Adrenal gland (tissue), 12 donors: Measurements from ENCODE around the gene PSMG4. TPM values are rescaled to one million over a fixed set of nuclear protein-coding genes. Genes with fewer than 3 reads are reported as not detected.

Experiments
- DNase-seq, 7 donors: peaks; one replicate each; pipeline ENCODE4 v3.0.0-alpha.2; 2019 to 2020
- H3K27ac ChIP-seq, 5 donors: fragments of 200-600 bp; sonication (generic) in 4 of 5; 1 replicate in 3 of 5; 2 replicates in 2 of 5; pipeline versions ENCODE4 v1.5.1 to v1.8.0; 2016 to 2020; ENCODE audit warnings: mild to moderate bottlenecking in 1 of 5
- H3K27me3 ChIP-seq: fragments of 200-600 bp; 2 replicates; pipeline ENCODE4 v1.8.0; 2021
- H3K36me3 ChIP-seq, 2 donors: fragments of 200-600 bp; replicated peaks in 1 of 2; 1 replicate in 1 of 2; 2 replicates in 1 of 2; pipeline versions ENCODE4 v1.5.1 to v1.8.0; 2018 to 2022
- H3K4me1 ChIP-seq, 2 donors: fragments of 200-600 bp; replicated peaks in 1 of 2; 1 replicate in 1 of 2; 2 replicates in 1 of 2; pipeline versions ENCODE4 v1.5.1 to v1.8.0; 2018 to 2021
- H3K4me3 ChIP-seq, 4 donors: fragments of 200-600 bp; sonication (generic) in 3 of 4; one replicate each; pipeline ENCODE4 v1.5.1; 2016 to 2018
- H3K9me3 ChIP-seq, 3 donors: fragments of 200-600 bp; sonication (generic) in 1 of 3; replicated peaks in 1 of 3; 1 replicate in 2 of 3; 2 replicates in 1 of 3; pipeline versions ENCODE4 v1.5.1 to v1.8.0; 2016 to 2021
- POLR2A ChIP-seq, 2 donors: fragments of 450-650 bp; IDR thresholded peaks; one replicate each; pipeline ENCODE4 v1.6.1; 2017; ENCODE audit warnings: antibody characterized with exemption in 2 of 2, mild to moderate bottlenecking in 2 of 2, moderate library complexity in 1 of 2
- WGBS, 4 donors: extraction: QIAGEN DNeasy Blood & Tissue Kit in 2 of 4; methylation state at CpG; one replicate each; pipeline versions ENCODE4 v1.1.5 to v1.1.7; 2013 to 2017; 5-methylcytosine and 5-hydroxymethylcytosine counted together
- intact Hi-C, 2 donors: fragments of 100-400 bp; cut with DNase I; formaldehyde crosslinking; loops; one replicate each; pipeline versions ENCODE4 v1.14.1 to v1.15.0; 2022 to 2023
- polyA plus RNA-seq, 3 donors: library from polyadenylated mRNA; stranded (reverse); fragments of 200-250 nt in 2 of 3; fragments of 350-450 nt in 1 of 3; fragmentation: Illumina TruSeq in 1 of 3; extraction: RNeasy Lipid Tissue Mini Kit (QIAGEN cat#74804) in 1 of 3; gene quantifications; one replicate each; pipeline ENCODE4 v1.2.3, GENCODE V29; 2013 to 2014
- total RNA-seq, 9 donors: library from RNA; depleted of rRNA in 4 of 9; stranded (reverse); fragments of >200 nt in 4 of 9; fragments of 120-200 nt in 1 of 9; fragmentation: NEBNext Ultra II Directional in 1 of 9; extraction: Animal tissue kit (Norgen Biotek cat#: 25700) in 1 of 9; gene quantifications; one replicate each; pipeline versions ENCODE4 v1.1.0 to v1.2.4, GENCODE V29; 2013 to 2023
- TF ChIP-seq, protein P1 (sequence below), 6 experiments: fragments of 450-650 bp in 4 of 6; fragments of 200-600 bp in 2 of 6; sonication (generic) in 1 of 6; IDR thresholded peaks; 1 replicate in 5 of 6; 2 replicates in 1 of 6; pipeline versions ENCODE4 v1.5.1 to v1.8.0; 2016 to 2021; ENCODE audit warnings: antibody characterized with exemption in 6 of 6, mild to moderate bottlenecking in 2 of 6, moderate library complexity in 1 of 6
- donor health status: healthy with polysubstance abuse.
- donor health status: Bipolar disorder and iron deficiency.
- donor health status: DM: yes; HTN: yes; CAD: no.
- donor health status: DM: no; HTN: no; CAD: no.
- donor health status: DM: no; HTN: no; CAD: no.
- donor health status: DM: yes; HTN: yes; CAD: no.

The PSMG4 gene
- total and polyA plus RNA-seq, 12 donors: 4.9 to 87.5 (median 20.0) TPM

DNA sequence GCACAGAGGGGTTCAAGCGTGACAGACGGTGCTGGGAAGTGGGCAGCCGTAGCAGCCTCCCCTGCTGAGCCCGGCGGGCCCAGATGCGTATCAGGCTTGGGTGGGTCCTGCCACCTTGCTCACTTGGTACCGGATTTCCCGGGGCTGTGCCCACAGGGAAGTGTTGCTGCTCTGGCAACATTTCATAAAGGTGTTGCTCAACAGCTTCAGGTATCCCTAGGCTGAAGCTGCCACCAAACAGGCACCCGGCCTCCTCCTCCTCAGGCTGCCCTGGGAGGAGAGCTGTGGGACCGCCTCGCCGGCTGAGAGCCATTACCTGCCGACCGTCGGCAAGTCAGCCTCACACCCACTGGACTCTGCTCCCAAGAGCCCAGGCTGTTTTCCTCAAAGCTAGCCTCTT is 11.5 kb downstream of the PSMG4 start:
- TF ChIP-seq, protein P1, sequence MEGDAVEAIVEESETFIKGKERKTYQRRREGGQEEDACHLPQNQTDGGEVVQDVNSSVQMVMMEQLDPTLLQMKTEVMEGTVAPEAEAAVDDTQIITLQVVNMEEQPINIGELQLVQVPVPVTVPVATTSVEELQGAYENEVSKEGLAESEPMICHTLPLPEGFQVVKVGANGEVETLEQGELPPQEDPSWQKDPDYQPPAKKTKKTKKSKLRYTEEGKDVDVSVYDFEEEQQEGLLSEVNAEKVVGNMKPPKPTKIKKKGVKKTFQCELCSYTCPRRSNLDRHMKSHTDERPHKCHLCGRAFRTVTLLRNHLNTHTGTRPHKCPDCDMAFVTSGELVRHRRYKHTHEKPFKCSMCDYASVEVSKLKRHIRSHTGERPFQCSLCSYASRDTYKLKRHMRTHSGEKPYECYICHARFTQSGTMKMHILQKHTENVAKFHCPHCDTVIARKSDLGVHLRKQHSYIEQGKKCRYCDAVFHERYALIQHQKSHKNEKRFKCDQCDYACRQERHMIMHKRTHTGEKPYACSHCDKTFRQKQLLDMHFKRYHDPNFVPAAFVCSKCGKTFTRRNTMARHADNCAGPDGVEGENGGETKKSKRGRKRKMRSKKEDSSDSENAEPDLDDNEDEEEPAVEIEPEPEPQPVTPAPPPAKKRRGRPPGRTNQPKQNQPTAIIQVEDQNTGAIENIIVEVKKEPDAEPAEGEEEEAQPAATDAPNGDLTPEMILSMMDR (IDR thresholded peaks at IDR 0.05): no peak
- TF ChIP-seq POLR2A (IDR thresholded peaks at IDR 0.05): no peak
- DNase-seq: no peak
- peaks cover 0 to 25% of the 10 kb centered on the region in 2 donors for H3K36me3 ChIP-seq
- intact Hi-C loops: loop anchor here in 1 of 2 donors (10.0 kb wide), 1 partner anchor 725 kb away; no protein-coding TSS in a partner anchor
- H3K4me1 ChIP-seq: no peaks in the 10 kb centered on the region
- no peak overlapping the region for H3K27ac ChIP-seq
- H3K27me3 ChIP-seq: no peaks in the 10 kb centered on the region
- H3K4me3 ChIP-seq: no peak overlapping the region
- WGBS, 4 donors: 77 to 91% (median 87%) methylated on average over 6 to 15 of the region's 15 CpGs
- H3K9me3 ChIP-seq: no peaks in the 10 kb centered on the region

DNA sequence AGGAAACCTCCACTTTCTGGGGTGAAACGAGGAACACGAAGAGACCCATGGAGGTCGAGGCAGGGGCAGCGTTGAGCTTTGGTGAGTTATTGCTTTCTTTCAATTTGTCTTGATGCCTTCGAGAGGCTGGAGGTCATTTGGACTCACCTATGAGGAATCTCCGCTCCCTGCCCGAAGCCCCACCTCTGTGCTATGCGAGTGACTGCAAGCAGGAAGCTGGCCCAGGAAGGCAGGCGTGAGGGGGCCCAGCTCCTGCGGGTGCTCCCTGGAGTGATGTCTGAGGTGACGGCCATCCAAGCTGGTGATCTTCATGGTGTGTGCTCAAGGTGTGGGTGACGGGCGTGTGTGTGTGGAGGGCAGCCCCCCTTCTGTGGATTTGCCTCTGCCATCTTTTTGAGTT is 13.0 kb downstream of the PSMG4 start:
- no peak overlapping the region for H3K4me3 ChIP-seq
- WGBS, 4 donors: 88 to 92% (median 90%) methylated on average over 8 to 13 of the region's 13 CpGs
- intact Hi-C loops: loop anchor here in 1 of 2 donors (10.0 kb wide), 1 partner anchor 723 kb away; no protein-coding TSS in a partner anchor
- no peak overlapping the region for H3K27ac ChIP-seq
- DNase-seq: no peak
- H3K36me3 ChIP-seq: peaks cover 0 to 25% of the 10 kb centered on the region in 2 donors
- H3K9me3 ChIP-seq: no peaks in the 10 kb centered on the region
- no peak for TF ChIP-seq POLR2A (IDR thresholded peaks at IDR 0.05)
- TF ChIP-seq, protein P1 (IDR thresholded peaks at IDR 0.05): no peak
- H3K27me3 ChIP-seq: no peaks in the 10 kb centered on the region
- H3K4me1 ChIP-seq: no peaks in the 10 kb centered on the region

DNA sequence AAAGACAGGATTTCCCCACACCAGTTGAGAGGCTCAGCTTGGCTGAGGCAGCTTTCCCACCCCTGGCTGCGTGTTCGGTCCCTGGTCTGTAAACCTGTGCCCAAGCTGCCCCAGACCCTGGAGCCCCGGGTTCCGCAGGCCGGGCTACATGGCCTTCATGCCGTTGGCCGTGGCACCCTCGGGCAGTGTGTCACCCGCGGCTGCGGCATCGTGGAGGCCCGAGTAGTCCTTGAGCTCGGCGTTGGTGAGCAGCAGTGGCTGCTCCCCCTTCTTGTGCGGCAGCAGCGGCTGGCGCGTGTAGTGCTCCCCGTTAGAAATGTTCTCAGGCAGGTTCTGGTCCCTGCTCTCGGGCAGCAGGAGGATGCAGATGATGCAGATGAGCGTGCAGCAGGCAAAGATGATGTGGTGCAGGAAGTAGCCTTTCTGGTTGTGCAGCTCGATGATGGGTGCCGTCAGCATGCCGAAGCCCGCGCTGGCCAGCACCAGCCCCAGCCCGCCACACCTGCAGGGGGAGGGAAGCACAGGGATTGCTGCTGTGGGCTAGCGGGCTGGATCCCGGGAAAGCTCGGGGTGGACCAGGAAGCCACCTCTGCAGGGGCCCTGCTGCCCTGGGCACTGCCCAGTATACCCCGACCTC is 14.3 kb downstream of the PSMG4 start:
- Histone ChIP-seq H3K4me1 (no peaks in the 10 kb centered on the region), H3K36me3 (peaks cover 0 to 25% of the 10 kb centered on the region in 2 donors), H3K9me3 (no peaks in the 10 kb centered on the region), H3K27ac (no peak overlapping the region), H3K4me3 (no peak overlapping the region), H3K27me3 (no peaks in the 10 kb centered on the region)
- no peak for TF ChIP-seq POLR2A (IDR thresholded peaks at IDR 0.05)
- TF ChIP-seq, protein P1 (IDR thresholded peaks at IDR 0.05): no peak
- DNase-seq: no peak
- intact Hi-C loops: loop anchor here in 1 of 2 donors (10.0 kb wide), 1 partner anchor 722 kb away; no protein-coding TSS in a partner anchor
- 74 to 94% (median 88%) methylated on average over 16 to 32 of the region's 32 CpGs for WGBS, 4 donors

DNA sequence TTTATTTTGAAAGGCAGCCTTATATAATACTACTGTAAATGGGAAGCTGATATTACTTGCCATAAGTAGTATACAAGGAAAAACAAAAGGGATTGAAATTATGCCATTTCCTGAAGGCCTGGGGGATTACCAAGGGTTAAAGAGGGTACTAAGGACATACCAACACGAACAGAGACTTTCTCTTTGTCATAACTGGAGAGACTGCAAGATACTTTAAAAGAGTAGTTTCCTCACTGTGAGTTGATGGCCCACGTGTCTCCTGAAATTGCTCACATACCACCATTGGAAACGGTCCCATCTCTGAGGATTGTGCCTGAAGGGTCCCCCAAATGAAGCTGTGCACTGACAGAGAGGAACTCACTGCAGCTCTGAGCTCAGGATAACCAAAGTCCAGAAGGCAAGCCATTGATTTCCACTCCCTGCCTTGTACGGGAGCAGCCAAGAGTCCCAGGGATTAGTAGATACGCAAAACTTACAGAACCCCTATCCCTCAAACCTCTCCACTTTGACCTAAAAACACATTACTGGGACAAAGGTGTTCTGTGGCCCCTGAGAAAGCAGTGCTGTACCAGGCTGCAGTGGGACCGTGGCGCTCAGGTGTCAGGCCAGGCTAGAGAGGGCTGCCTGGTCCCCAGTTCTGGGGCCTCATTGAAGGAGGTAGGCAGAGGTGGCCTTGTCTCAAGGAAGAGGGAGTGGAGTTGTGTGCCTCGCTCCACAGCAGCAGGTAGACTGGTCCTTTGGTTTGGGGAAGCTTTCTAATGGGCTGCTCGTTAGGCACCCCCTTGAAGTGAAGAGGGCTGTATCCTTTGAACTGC is 15.2 kb downstream of the PSMG4 start:
- Histone ChIP-seq H3K4me1 (no peaks in the 10 kb centered on the region), H3K27me3 (no peaks in the 10 kb centered on the region), H3K27ac (no peak overlapping the region), H3K36me3 (peaks cover 0 to 25% of the 10 kb centered on the region in 2 donors), H3K9me3 (no peaks in the 10 kb centered on the region), H3K4me3 (no peak overlapping the region)
- WGBS, 4 donors: 66 to 89% (median 83%) methylated on average over 3 to 9 of the region's 9 CpGs
- TF ChIP-seq, protein P1 (IDR thresholded peaks at IDR 0.05): no peak
- no peak for TF ChIP-seq POLR2A (IDR thresholded peaks at IDR 0.05)
- DNase-seq: no peak
- intact Hi-C loops: loop anchor here in 1 of 2 donors (10.0 kb wide), 1 partner anchor 721 kb away; no protein-coding TSS in a partner anchor
